ENCODE data around the gene ATAD3C.

ATAD3C gene

DNA sequence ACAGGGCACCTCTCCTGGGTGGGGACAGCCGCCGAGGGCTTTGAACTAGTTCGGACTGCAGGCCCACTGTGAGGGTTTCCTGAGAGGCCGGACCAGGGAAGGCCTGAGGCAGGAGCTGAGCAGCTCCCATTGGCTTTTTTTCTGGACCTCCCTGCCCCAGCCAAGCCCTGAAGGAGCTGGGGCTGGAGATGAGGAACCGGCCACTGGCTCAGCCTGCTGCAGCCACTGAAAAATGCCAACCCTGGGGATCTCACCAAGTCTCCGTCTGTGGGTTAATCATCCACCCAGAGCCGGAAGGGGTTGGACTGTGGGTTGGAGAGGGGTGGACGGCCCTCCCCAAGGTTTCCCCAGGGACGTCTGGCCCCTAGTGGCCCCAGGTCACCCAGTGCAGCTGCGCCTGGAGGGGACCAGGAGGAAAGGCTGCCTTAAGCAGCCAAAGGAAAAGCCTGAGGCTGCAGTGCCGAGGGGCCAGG lies 11.5 kb upstream of the ATAD3C start:
- no peak for DNase-seq (ENCODE audit: low read depth in 2 of 2)
- no peak overlapping the region for H3K4me3 ChIP-seq (replicated peaks in 1 of 2; ENCODE audit: low read depth in 2 of 2, low read length in 2 of 2)
- TF ChIP-seq, protein P1, sequence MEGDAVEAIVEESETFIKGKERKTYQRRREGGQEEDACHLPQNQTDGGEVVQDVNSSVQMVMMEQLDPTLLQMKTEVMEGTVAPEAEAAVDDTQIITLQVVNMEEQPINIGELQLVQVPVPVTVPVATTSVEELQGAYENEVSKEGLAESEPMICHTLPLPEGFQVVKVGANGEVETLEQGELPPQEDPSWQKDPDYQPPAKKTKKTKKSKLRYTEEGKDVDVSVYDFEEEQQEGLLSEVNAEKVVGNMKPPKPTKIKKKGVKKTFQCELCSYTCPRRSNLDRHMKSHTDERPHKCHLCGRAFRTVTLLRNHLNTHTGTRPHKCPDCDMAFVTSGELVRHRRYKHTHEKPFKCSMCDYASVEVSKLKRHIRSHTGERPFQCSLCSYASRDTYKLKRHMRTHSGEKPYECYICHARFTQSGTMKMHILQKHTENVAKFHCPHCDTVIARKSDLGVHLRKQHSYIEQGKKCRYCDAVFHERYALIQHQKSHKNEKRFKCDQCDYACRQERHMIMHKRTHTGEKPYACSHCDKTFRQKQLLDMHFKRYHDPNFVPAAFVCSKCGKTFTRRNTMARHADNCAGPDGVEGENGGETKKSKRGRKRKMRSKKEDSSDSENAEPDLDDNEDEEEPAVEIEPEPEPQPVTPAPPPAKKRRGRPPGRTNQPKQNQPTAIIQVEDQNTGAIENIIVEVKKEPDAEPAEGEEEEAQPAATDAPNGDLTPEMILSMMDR (IDR thresholded peaks at IDR 0.05; ENCODE audit: low read depth, low read length) = no peak

DNA sequence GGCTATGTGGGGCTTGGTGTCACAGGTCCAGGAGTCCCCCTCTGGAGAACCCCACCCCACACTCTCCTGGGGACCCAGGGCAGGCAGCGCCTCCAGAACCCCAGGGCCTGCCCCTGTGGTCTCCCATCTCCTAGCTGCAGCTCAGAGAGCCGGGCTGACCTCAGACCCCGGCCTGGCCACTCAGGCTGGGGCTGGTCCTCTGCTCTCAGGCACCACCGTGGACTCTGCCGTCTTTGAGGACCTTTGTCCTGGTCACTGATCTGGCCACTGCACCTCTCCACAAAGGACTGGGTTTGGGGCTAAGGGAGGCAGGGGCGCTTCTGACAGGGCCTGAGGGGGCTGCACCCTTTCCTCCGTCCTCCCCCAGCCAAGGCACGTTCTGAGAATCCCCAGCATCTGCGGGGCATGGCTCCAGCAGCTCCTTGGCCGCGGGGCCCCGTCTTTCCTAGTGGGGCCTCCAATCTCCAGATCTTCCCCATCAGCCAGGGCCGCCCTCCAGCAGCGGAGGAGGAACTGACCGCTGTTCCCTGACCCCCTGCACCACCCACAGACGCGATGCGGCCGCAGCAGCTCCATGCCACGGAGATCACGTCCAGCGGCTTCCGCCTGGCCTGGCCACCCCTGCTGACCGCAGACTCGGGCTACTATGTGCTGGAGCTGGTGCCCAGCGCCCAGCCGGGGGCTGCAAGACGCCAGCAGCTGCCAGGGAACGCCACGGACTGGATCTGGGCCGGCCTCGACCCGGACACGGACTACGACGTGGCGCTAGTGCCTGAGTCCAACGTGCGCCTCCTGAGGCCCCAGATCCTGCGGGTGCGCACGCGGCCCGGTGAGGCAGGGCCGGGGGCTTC lies 10.7 kb upstream of the ATAD3C start:
- no peak overlapping the region for H3K4me3 ChIP-seq (replicated peaks in 1 of 2; ENCODE audit: low read depth in 2 of 2, low read length in 2 of 2)
- DNase-seq (ENCODE audit: low read depth in 2 of 2) = no peak
- TF ChIP-seq, protein P1 (IDR thresholded peaks at IDR 0.05; ENCODE audit: low read depth, low read length) = no peak

DNA sequence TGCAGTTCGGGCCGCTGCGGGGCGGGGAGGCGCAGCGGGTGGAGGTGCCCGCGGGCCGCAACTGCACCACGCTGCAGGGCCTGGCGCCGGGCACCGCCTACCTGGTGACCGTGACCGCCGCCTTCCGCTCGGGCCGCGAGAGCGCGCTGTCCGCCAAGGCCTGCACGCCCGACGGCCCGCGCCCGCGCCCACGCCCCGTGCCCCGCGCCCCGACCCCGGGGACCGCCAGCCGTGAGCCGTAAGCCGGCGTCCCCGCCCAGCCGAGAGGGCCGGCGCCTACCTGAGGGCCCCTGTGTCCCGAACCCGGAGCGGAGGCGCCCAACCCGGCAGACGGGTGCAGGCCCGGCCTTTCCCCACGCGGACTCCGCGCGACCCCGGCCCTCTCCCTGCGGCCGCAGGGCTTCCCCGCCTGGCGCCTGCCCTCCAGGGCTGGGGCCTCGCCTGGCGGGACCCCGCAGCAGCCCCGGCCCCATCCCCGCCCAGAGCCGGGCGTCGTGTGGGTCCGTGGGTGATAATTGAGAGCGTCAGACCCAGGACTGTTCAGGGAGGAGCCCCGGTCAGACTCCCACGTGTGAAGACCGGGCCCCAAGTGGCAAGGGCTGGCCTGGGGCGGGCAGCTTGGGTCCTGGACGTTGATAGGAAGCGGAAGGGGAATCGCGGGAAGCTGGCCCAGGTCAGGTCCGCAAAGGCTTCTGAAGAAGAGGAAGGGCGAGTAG lies 9.8 kb upstream of the ATAD3C start:
- DNase-seq (ENCODE audit: low read depth in 2 of 2) = no peak
- no peak overlapping the region for H3K4me3 ChIP-seq (replicated peaks in 1 of 2; ENCODE audit: low read depth in 2 of 2, low read length in 2 of 2)
- TF ChIP-seq, protein P1 (IDR thresholded peaks at IDR 0.05; ENCODE audit: low read depth, low read length) = no peak

DNA sequence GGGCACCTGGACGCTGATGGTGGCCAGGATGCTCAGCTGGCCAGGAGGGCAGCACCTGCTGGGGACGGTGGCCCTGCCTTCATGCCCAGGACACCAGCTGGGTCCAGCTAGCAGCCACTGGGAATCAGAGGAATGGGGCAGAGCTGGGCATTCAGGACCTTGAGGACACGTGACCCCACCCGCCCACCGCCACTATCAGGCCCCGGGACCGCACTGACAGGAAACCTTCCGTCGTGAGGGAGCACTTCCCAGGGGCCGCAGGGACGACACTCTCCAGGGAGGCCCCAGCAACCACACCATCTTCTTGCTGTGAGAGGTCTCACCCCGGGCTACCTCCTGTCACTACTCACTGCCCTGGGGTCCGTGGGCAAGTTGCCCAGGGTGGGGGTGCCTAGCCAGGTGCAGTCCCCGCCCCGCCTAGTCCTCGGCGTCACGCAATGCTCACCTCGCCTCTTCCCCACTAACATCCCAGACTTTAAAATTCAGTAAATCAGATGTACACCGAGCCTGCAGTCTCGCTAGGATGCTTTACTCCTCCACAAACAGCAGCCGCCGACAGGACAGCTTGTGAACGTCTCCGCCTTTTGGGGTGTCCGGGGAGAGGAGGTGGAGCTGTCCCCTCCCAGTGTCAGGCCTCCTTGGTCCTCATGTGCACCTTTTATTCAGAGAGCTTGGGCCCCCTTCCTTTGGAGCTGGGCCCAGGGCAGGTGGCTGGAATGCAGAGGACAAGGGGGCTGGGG lies 9.1 kb upstream of the ATAD3C start:
- H3K4me3 ChIP-seq (replicated peaks in 1 of 2; ENCODE audit: low read depth in 2 of 2, low read length in 2 of 2) = no peak overlapping the region
- no peak for DNase-seq (ENCODE audit: low read depth in 2 of 2)
- TF ChIP-seq, protein P1 (IDR thresholded peaks at IDR 0.05; ENCODE audit: low read depth, low read length) = no peak

DNA sequence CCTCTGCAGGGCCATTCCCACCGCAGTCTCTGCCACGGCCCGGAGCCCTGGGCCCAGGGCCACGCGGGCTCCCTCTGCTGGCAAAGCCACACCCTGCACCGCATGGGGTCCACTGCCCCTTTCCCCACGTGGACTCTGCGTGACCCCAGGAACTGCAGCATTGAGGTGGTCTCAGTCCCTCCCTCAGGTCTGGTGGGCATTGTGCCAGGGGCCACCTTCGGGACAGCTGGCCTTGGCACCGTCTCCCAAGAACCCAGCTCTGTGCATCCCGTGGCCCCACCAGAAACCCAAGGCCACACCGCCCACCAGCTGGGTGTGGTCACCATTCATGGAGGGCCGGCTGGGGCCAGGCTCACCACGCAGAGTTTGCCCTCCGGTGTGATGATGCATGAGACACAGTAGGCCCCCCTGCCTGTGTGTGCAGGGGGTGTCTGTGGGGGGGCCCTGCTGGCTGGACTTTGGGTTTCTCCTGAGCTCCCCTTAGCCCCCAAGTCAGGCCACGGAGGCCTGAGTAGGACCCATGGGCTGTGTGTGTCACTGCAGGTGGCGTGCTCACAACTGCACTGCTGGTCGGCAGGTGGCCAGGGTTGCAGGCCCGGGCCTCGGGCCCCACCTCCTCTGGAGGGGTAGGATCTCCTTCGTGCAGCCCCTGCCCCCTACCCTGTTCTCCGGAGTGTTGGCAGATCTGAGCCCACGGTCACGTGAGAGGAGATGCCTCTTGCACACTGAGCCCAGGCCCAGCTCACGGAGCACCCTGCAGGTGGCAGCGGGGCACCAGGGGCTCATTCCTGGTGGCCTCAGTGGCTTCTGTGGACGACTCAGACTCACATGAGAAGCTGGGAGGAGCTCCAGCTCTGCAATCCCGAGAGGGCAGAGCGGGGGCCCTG lies 8.2 kb upstream of the ATAD3C start:
- TF ChIP-seq, protein P1 (IDR thresholded peaks at IDR 0.05; ENCODE audit: low read depth, low read length) = peak; percentile 96
- peak; percentile 44 to 51 for DNase-seq (ENCODE audit: low read depth in 2 of 2)
- H3K4me3 ChIP-seq (replicated peaks in 1 of 2; ENCODE audit: low read depth in 2 of 2, low read length in 2 of 2) = no peak overlapping the region
